Measurements from ENCODE around the gene DBT.
A peak's percentile ranks its signal among the peaks of the same experiment; 100 is the strongest.
"Not testable (repeated sequence)": the region's sequence is repeated elsewhere in the genome, so short reads cannot be mapped to it uniquely, and the experiment has no call there.

The DBT gene

DNA sequence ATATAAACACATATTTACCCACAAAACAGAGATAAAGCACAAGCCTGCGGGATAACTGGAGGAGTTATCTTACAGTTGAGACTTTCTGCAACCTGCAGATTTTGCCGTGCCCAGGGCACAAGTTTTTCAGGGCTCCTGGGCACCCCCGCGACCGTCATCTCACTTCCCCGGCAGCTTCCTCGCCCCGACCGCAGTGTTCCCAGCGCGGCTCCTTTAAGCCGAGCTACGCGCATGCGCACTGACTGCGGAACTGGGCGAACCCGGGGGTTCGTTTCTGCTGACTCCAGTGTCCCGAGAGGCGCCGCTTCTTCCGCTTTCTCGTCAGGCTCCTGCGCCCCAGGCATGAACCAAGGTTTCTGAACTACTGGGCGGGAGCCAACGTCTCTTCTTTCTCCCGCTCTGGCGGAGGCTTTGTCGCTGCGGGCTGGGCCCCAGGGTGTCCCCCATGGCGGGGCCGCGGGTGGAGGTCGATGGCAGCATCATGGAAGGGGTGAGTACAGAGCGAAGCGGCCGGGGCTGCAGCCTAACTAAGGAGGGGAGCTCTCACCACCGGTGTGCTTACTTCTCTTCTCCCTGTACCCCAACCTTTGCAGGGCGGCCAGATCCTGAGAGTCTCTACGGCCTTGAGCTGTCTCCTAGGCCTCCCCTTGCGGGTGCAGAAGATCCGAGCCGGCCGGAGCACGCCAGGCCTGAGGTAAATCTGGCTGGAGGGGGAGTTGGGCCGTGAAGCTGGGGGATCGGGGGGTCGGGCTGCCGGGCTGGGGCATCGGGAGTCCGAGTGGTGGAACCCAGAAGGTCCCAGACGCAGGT lies 16.5 kb upstream of the DBT start, which contains the start of gene RTCA:
TSS of gene RTCA (plus strand) at position 286 of the 810 bp plus-strand sequence. CDS start at position 446, 160 bp downstream.
- peak within 1 kb of the TSS; percentile 96 for H3K4me3 ChIP-seq (ENCODE audit: low read length)
- TF ChIP-seq CTCF (conservative IDR thresholded peaks at IDR 0.05; ENCODE audit: low read depth, low read length), result no peak
- peak; percentile 67 for DNase-seq (ENCODE audit: low read depth)

DNA sequence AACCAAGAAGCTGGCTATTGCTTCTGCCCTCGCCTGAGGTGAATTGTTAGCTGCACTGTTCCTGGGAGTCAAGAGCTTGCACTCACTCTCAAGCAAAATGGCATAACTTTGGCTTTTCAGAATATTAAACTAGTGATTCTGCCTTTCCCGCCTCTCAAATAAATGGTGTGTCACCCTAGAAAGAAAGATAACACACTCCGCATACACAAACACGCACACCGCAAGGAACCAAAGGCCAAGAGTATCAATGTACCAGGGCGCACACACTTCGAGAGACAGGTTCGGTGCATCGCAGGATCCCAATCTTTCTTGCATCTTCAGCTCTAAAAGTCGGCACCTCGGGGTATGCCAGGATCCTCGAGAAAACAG lies 15.9 kb upstream of the DBT start:
- DNase-seq (ENCODE audit: low read depth), result no peak
- TF ChIP-seq CTCF (conservative IDR thresholded peaks at IDR 0.05; ENCODE audit: low read depth, low read length), result no peak
- peak overlapping the region; percentile 96 for H3K4me3 ChIP-seq (ENCODE audit: low read length)

DNA sequence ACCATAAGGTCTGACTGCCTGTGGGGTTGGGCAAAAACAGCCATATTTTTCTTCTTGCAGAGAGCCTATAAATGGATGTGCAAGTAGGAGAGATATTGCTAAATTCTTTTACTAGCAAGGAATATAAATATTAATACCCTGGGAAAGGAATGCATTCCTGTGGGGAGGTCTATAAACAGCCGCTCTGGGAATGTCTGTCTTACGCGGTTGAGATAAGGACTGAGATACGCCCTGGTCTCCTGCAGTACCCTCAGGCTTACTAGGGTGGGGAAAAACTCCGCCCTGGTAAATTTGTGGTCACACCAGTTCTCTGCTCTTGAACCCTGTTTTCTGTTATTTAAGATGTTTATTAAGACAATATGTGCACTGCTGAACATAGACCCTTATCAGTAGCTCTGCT lies 14.4 kb upstream of the DBT start:
- H3K4me3 ChIP-seq (ENCODE audit: low read length); DNase-seq (ENCODE audit: low read depth): not testable (repeated sequence)

GRCh38 chr1:100261686-100262085 lies 12.1 kb upstream of the DBT start:
- H3K4me3 ChIP-seq (ENCODE audit: low read length), result no peak overlapping the region
- TF ChIP-seq CTCF (conservative IDR thresholded peaks at IDR 0.05; ENCODE audit: low read depth, low read length), result no peak
- no peak for DNase-seq (ENCODE audit: low read depth)

DNA sequence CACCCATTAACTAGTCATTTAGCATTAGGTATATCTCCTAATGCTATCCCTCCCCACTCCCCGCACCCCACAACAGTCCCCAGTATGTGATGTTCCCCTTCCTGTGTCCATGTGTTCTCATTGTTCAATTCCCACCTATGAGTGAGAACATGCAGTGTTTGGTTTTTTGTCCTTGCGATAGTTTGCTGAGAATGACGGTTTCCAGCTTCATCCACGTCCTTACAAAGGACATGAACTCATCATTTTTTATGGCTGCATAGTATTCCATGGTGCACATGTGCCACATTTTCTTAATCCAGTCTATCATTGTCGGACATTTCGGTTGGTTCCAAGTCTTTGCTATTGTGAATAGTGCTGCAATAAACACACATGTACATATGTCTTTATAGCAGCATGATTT lies 8.8 kb upstream of the DBT start:
- not testable (repeated sequence) for H3K4me3 ChIP-seq (ENCODE audit: low read length); DNase-seq (ENCODE audit: low read depth)

- not testable (repeated sequence) for H3K4me3 ChIP-seq (ENCODE audit: low read length); DNase-seq (ENCODE audit: low read depth)
These were observed 6.6 kb upstream of the DBT start for GRCh38 chr1:100256273-100256672.

GRCh38 chr1:100253552-100253951 lies 3.9 kb upstream of the DBT start:
- TF ChIP-seq CTCF (conservative IDR thresholded peaks at IDR 0.05; ENCODE audit: low read depth, low read length), result no peak
- no peak overlapping the region for H3K4me3 ChIP-seq (ENCODE audit: low read length)
- no peak for DNase-seq (ENCODE audit: low read depth)

DNA sequence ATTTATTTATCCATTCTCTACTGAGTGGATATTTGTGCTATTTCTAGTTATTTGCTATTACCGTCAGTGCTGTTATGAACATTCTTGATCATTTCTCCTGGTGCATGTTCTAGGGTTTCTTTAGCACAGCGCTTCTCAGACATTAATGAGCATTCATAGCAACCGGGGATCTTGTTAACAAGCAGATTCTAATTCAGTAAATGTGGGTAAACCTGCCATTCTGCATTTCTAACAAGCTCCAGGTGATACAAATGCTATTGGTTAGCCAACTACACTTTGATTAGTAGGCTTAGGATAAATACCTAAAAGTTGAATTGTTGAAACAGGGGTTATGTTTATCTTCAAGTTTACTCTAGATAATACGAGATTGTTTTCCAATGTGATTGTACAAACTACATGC lies 3.3 kb upstream of the DBT start:
- DNase-seq (ENCODE audit: low read depth), result no peak
- no peak overlapping the region for H3K4me3 ChIP-seq (ENCODE audit: low read length)
- TF ChIP-seq CTCF (conservative IDR thresholded peaks at IDR 0.05; ENCODE audit: low read depth, low read length), result no peak

- no peak overlapping the region for H3K4me3 ChIP-seq (ENCODE audit: low read length)
- no peak for DNase-seq (ENCODE audit: low read depth)
- TF ChIP-seq CTCF (conservative IDR thresholded peaks at IDR 0.05; ENCODE audit: low read depth, low read length), result no peak
These were observed 1.2 kb upstream of the DBT start for GRCh38 chr1:100250807-100251206.
